K562 (cell line): ENCODE measurements around the gene MAP3K7. TPM values are rescaled to one million over a fixed set of nuclear protein-coding genes. Genes with fewer than 3 reads are reported as not detected.

Experiments used
- CHD2 ChIP-seq: IDR thresholded peaks from 2 replicates; pipeline ENCODE4 v1.6.1; 2011; ENCODE audit warnings: low read depth, low read length
- E2F8 ChIP-seq: fragments of 450-650 bp; IDR thresholded peaks from 2 replicates; pipeline ENCODE4 v1.7.1; 2018; ENCODE audit warnings: mild to moderate bottlenecking, low read depth; ENCODE audit not compliant: partially characterized antibody
- ELK1 ChIP-seq: sonication (generic); formaldehyde crosslinking; IDR thresholded peaks from 2 replicates; pipeline ENCODE4 v1.8.1; 2022; ENCODE audit warnings: missing genetic modification reagents
- L3MBTL2 ChIP-seq: fragments of 450-650 bp; IDR thresholded peaks from 2 replicates; pipeline ENCODE4 v1.6.1; 2016; ENCODE audit warnings: mild to moderate bottlenecking, moderate library complexity
- PBX2 ChIP-seq, 2 experiments: IDR thresholded peaks in 1 of 2; conservative IDR thresholded peaks in 1 of 2; 2 replicates each; pipeline ENCODE4 v1.6.1; 2016; ENCODE audit warnings: low read depth in 2 of 2, mild to moderate bottlenecking in 1 of 2, missing compliant biosample characterization in 1 of 2, missing genetic modification characterization in 1 of 2, moderate library complexity in 1 of 2
- PHF20 ChIP-seq: fragments of 450-650 bp; IDR thresholded peaks from 2 replicates; pipeline ENCODE4 v1.6.1; 2018; ENCODE audit not compliant: partially characterized antibody
- POLR2AphosphoS5 ChIP-seq: IDR thresholded peaks from 2 replicates; pipeline ENCODE4 v1.6.1; 2011; ENCODE audit warnings: mild to moderate bottlenecking, low read depth, low read length, moderate library complexity; ENCODE audit not compliant: control insufficient read depth, insufficient read depth
- RUNX1 ChIP-seq: sonication (generic); IDR thresholded peaks from 2 replicates; pipeline ENCODE4 v1.6.1; 2016; ENCODE audit warnings: antibody characterized with exemption, low read depth
- STAT6 ChIP-seq: sonication (generic); formaldehyde crosslinking; IDR thresholded peaks from 2 replicates; pipeline ENCODE4 v1.8.1; 2023; ENCODE audit warnings: mild to moderate bottlenecking, missing genetic modification reagents
- TBP ChIP-seq: optimal IDR thresholded peaks from 2 replicates; pipeline ENCODE3; 2011; ENCODE audit warnings: low read depth, low read length, improper control_type of control experiment
- ZHX1 ChIP-seq: fragments of 150-350 bp; conservative IDR thresholded peaks from 2 replicates; pipeline ENCODE4 v1.6.1; 2014; ENCODE audit warnings: low read length
- ZNF444 ChIP-seq: fragments of 250-450 bp; sonication (Bioruptor Pico); IDR thresholded peaks from 2 replicates; pipeline ENCODE4 v1.4.0; 2020; ENCODE audit warnings: mild to moderate bottlenecking, moderate library complexity
- polyA plus RNA-seq, 8 experiments: library from polyadenylated mRNA; depleted of rRNA in 4 of 8; stranded (reverse) in 5 of 8; unstranded in 3 of 8; fragments of >200 nt; fragmentation: Nextera tagmentation in 2 of 8; fragmentation: Illumina TruSeq in 1 of 8; extraction: Ambion mirVana in 2 of 8; extraction: Trizol in 1 of 8; gene quantifications; 2 replicates each; pipeline versions ENCODE4 v1.2.1 to v1.2.3, GENCODE V29; 2011 to 2014; ENCODE audit warnings: inconsistent platforms in 1 of 8, missing spikeins in 1 of 8
- total RNA-seq, 7 experiments: library from RNA; depleted of rRNA in 6 of 7; stranded (reverse); fragments of >200 nt in 6 of 7; fragmentation: Illumina TruSeq in 2 of 7; extraction: Trizol in 2 of 7; gene quantifications; 2 replicates each; pipeline versions ENCODE4 v1.2.1 to v1.2.3, GENCODE V29; 2011 to 2021; ENCODE audit warnings: low replicate concordance in 1 of 7

MAP3K7 gene
- total and polyA plus RNA-seq, 9 of the 15 experiments (the other 6 are each of a cell fraction or from before 2014, with no cell fraction given): 13.4 to 60.9 (median 34.8) TPM

GRCh38 chr6:90464507-90464906 is 122.4 kb downstream of the MAP3K7 start (continued):
- TF ChIP-seq ZHX1 (no peak), L3MBTL2 (peak; percentile 27; the same call in 1 of the 2 replicates), PBX2 (CRISPR knock-in tag; IDR thresholded peaks at IDR 0.05; ENCODE audit: low read depth) (no peak), PBX2 (tag; conservative IDR thresholded peaks at IDR 0.05; ENCODE audit: low read depth) (0 out of 2 replicates have a peak, but pooled peaks have one; percentile 7), STAT6 (no peak), ELK1 (CRISPR knock-in tag) (no peak), TBP (no peak), PHF20 (no peak), RUNX1 (no peak), ZNF444 (no peak), E2F8 (no peak), POLR2AphosphoS5 (no peak), CHD2 (no peak)
